Stimulated activated CD4-positive, alpha-beta T cell treated with anti-CD3 and anti-CD28 coated beads, Interleukin-12 subunit alpha, Interleukin-12 subunit beta, amount 100 ng/mL, for 4 hours (primary cell): Measurements from ENCODE around the gene ANO9.
A peak's percentile ranks its signal among the peaks of the same experiment; 100 is the strongest.
"Not testable (repeated sequence)": the region's sequence is repeated elsewhere in the genome, so short reads cannot be mapped to it uniquely, and the experiment has no call there.

ENCODE experiments used
- DNase-seq: peaks from one replicate; pipeline ENCODE4 v3.0.0-alpha.2; 2020

The ANO9 gene

DNA sequence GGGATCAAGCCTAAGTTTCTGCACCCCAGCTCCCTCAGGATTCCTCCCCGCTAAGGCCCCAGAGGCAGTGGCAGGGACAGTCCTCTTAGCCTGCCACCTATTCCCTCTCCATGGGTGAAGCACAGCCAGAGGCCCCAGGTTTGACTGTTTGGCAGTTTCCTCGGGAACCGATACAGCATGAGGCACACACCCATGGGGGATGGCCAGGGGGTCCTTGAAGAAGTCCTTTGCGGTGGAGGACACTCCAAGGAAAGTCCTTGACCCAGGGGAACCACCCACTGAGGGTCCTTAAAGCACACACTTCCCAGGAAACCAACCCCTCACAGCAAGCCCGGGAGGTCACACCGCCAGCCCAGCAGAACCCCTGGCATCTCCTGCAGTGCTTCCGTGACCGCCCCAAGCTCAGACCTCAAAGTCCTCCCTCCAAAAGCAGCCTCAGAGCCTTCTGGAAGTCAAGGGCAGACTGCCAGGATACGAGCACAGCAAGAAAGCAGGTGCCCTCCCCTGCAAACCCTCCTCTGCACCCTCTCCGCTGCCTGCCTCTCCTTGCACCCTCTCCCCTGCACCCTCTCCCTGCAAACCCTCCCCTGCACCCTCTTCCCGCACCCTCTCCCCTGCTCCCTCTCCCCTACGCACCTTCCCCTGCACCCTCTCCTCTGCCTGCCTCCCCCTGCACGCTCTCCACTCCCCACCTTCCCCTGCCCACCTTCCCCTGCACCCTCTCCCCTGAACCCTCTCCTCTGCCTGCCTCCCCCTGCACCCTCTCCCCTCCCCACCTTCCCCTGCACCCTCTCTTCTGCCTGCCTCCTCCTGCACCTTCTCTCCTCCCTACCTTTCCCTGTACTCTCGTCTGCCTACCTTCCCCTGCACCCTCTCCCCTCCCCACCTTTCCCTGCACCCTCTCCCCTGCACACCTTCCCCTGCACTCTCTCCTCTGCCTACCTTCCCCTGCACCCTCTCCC lies 28.4 kb downstream of the ANO9 start:
- DNase-seq: no peak

DNA sequence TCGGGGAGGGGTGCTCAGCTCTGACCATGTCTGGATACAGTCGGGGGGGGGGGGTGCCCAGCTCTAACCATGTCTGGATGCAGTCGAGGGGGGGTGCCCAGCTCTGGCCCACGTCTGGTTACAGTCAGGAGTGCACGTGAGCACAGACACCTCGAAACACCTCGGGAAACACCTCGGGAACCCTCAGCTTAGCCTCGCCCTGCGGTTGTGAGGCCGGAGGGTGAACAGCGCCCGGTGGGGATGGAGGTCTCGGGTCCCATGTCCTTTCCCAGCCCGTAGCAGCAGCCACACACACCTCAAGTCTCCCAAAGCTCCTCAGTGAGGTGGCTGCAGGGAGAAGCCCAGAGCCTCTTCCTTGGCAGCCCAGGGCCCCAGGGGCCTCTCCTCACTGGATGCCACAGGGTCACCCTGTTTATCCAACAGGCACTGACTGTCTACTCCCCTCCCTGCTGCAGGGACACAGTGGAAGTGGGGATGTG lies 29.1 kb downstream of the ANO9 start:
- DNase-seq: no peak

DNA sequence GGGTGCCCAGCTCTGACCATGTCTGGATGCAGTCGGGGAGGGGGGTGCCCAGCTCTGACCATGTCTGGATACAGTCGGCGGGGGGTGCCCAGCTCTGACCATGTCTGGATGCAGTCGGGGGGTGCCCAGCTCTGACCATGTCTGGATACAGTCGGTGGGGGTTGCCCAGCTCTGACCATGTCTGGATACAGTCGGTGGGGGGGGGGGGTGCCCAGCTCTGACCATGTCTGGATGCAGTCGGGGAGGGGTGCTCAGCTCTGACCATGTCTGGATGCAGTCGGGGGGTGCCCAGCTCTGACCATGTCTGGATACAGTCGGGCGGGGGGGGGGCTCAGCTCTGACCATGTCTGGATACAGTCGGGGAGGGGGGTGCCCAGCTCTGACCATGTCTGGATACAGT lies 30.3 kb downstream of the ANO9 start:
- not testable (repeated sequence) for DNase-seq

- DNase-seq: not testable (repeated sequence)
These were observed 31.1 kb downstream of the ANO9 start for GRCh38 chr11:410711-411110.

DNA sequence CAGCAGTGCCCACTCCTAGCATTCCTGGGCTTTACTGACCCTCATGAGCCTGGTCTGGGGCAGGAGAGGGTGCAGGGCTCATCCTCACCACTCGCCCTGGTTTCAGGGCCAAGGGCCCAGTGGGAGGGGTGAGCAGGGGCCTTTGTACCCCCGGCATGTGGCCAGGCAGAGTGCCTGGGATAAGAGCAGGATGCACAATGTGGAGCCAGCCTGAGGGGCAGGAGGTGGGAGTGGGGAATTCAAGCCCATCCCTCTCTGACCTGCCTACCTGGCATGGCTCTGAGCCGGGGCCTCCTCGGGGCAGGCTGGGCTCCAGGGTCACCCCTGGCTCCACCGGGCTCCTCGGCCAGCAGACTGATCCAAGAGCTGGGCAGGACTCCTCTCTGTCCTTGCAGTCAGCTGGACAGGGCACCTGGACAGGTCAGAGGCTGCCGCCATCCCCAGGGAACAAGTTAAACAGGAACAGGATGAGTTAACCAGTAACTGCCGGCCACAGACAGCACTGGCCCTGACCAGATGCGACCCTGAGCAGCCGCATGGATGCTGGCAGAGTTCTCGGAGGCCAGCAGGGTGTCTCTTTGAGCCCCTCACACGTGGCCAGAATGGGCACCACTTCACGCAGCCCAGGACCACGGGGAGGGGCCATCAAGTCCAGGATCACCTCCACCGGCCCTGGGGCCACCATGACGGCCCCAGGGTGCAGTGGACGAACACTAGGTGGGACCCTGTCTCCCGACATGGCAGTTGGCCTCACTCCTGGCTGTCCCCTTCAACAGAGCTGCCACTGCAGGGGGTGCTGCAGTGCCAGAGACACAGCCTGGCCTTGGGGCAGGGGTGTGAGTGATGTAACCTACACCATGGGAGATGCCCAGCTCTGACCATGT lies 32.0 kb downstream of the ANO9 start:
- DNase-seq: no peak

DNA sequence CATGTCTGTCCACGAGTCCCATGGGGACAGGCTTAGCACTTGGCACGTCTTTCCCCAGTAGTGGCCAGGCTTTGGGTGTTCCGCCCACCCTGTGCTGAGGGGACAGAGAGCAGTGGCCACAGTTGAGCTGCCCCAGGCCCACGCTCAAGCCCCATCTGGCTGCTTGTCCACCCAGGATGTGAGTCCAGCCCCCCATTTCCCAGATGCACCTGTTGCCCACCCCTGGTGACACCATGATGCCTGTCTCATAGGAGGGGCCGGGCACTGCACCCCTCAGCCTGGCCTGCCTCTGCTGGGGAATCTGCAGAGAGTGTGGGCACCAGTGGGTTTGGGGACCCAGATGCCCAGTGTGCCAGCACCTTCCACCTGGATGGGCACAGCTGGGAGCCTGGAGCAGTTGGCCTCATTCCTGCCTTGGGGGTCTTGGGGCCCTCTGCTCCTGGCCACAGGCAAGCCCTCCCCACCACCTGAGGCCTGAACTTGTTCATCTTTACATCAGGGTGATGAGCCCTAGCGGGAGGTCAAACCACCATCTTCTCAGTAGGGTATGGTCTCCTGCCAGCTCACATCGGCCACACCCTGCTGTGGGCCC lies 32.7 kb downstream of the ANO9 start:
- no peak for DNase-seq

DNA sequence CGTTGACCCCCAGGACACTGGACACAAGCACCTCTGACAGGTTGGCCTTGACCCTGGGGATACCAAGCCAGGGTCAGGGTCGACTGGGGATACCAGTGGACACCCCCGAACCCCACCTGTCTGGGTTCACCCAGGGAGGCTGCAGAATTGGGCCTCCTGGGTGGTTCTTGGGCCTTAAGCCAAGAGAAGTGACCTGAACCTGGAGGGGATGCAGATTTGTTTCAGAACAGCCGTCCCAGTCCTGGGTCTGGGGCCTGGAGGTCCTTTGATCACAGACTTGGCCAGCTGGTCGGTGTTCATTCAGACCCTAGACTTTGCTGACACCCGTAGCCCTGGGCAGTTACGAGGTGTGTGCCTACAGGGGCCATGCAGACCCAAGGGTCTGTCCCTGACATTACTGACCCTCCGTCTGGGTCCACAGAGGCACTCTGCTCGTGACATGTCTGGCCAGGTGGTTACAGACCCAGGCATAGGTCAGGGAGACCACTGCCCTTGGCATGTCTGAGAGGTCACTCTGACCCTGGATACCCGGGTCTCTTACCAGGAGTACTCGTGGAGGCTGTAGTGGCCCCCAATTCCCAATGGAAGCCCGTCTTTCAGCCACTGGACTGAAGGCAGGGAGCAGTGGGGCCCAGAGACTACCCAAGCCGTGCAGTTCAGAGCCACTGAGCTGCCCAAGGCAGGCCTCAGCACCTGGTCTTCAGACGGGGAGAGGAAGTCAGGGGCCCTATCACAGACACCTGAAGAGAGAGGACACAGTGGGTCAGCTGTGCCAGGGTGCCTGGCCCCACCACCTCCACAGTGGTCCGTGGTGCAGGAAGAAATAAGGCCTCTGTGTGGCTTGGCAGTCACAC lies 33.4 kb downstream of the ANO9 start:
- DNase-seq: no peak

DNA sequence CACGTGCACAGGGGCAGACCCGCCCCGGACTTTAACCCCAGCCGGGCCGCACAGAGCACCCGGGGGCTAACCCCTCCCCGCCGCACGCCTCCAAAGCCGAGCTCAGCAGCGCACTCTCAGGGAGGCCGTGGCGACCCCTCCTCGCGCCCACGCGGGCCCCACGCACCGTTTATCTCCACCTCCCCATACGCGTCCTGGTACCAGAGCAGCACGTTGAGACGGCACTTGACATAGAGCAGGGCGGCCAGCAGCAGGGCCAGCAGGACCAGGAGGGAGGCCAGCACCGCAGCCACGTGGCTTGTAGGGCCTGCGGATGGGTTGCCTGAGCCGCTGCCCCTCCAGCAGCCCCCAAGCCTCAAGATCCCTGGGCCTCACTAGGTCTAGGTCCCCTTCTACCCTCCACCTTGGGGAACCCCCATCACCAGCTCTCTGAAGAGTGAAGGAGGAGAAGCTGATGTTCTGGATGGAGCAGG lies 34.1 kb downstream of the ANO9 start:
- DNase-seq: no peak

GRCh38 chr11:406796-407650 lies 34.8 kb downstream of the ANO9 start:
- peak; percentile 86 for DNase-seq

GRCh38 chr11:405954-406795 lies 35.6 kb downstream of the ANO9 start:
- DNase-seq: no peak

- DNase-seq: no peak
These were observed 36.4 kb downstream of the ANO9 start for GRCh38 chr11:405323-405953.

DNA sequence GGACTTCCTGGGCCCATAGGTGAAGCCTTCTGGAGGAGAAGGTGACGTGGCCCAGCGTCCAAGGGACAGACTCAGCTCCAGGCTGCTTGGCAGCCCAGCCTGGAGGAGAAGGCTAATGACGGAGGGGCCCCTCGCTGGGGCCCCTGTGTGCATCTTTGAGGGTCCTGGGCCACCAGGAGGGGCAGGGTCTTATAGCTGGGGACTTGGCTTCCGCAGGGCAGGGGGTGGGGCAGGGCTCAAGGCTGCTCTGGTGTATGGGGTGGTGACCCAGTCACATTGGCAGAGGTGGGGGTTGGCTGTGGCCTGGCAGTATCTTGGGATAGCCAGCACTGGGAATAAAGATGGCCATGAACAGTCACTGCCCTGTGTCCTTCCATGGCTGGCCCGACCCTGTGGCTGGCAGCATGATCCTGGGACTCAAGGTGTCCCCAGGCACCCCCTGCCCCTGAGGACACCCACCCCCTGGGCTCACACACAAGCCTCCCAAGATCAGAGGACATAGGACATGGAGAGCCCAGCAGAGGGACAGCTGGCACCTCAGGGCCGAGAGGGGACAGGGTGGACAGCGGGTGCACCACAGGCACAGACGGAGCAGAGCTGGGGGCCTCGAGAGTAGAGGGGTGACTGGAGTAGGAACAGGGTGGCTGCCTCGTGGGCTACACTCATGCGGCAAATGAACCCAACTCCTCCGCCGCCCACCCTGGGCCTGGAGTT lies 37.1 kb downstream of the ANO9 start:
- DNase-seq: no peak

- no peak for DNase-seq
These were observed 37.9 kb downstream of the ANO9 start for GRCh38 chr11:403761-404431.

GRCh38 chr11:403021-403760 lies 38.6 kb downstream of the ANO9 start:
- no peak for DNase-seq

- DNase-seq: not testable (repeated sequence)
These were observed 40.6 kb downstream of the ANO9 start for GRCh38 chr11:401196-401595.

DNA sequence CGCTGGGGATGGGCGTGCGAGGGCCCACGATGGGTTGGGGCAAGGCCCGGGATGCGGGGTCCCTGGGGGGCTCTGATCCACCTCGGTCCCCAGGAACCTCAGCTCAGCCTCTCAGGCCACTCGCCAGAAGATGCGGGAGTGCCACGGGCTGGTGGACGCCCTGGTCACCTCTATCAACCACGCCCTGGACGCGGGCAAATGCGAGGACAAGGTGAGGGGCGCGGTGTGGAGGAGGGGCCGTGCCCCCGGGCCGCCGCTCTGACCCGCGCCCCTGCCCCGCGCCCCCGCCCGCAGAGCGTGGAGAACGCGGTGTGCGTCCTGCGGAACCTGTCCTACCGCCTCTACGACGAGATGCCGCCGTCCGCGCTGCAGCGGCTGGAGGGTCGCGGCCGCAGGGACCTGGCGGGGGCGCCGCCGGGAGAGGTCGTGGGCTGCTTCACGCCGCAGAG lies 41.5 kb downstream of the ANO9 start:
- no peak for DNase-seq

- DNase-seq: no peak
These were observed 42.0 kb downstream of the ANO9 start for GRCh38 chr11:399731-400211.
